Ovary (tissue), 3 donors: ENCODE data around the gene GPR89B.
"Not testable (repeated sequence)": the region's sequence is repeated elsewhere in the genome, so short reads cannot be mapped to it uniquely, and the experiment has no call there.

Source experiments
- CTCF ChIP-seq, 3 donors: fragments of 450-650 bp in 2 of 3; fragments of 200-600 bp in 1 of 3; IDR thresholded peaks; one replicate each; pipeline versions ENCODE4 v1.5.1 to v1.8.0; 2016 to 2022; ENCODE audit warnings: antibody characterized with exemption in 3 of 3, mild to moderate bottlenecking in 1 of 3
- EP300 ChIP-seq: sonication (generic); formaldehyde crosslinking; IDR thresholded peaks from one replicate; pipeline ENCODE4 v1.6.1; 2017; ENCODE audit warnings: antibody characterized with exemption
- POLR2A ChIP-seq: fragments of 450-650 bp; IDR thresholded peaks from one replicate; pipeline ENCODE4 v1.6.1; 2017; ENCODE audit warnings: antibody characterized with exemption, mild to moderate bottlenecking, moderate library complexity
- donor health status: DM: no; HTN: no; CAD: no.

GRCh38 chr1:147987893-147988292 lies 59.7 kb downstream of the GPR89B start:
- TF ChIP-seq CTCF (IDR thresholded peaks at IDR 0.05); EP300; POLR2A: not testable (repeated sequence)
